OCI-LY3 (cell line): ENCODE results near the gene THRA.

ENCODE experiments used
- H2AFZ ChIP-seq: fragments of 200-600, 300-600 bp; shearing (Covaris generic); 2 replicates; pipeline ENCODE4 v1.6.0; 2014; ENCODE audit warnings: antibody characterized with exemption, low read depth, low read length
- H3K27ac ChIP-seq: fragments of 200-600, 300-600 bp; sonication (generic); 2 replicates; pipeline ENCODE4 v1.5.1; 2014; ENCODE audit warnings: mild to moderate bottlenecking, low read length, moderate library complexity, mixed read lengths
- H3K27me3 ChIP-seq: fragments of 200-600, 300-600 bp; sonication (generic); 2 replicates; pipeline ENCODE4 v1.6.1; 2014; ENCODE audit warnings: low read depth, low read length, mixed read lengths
- H3K36me3 ChIP-seq: fragments of 200-600, 300-600 bp; sonication (generic); replicated peaks from 2 replicates; pipeline ENCODE3; 2014; ENCODE audit warnings: low read depth, low read length, mixed read lengths
- H3K4me1 ChIP-seq: fragments of 300-600, 200-600 bp; sonication (generic); 2 replicates; pipeline ENCODE4 v1.6.1; 2014; ENCODE audit warnings: low read length, mixed read lengths
- H3K4me2 ChIP-seq: fragments of 200-600, 300-600 bp; sonication (generic); 2 replicates; pipeline ENCODE4 v1.6.1; 2014; ENCODE audit warnings: low read length, mixed read lengths
- H3K4me3 ChIP-seq: fragments of 300-600, 200-600 bp; sonication (generic); 2 replicates; pipeline ENCODE4 v1.5.1; 2014; ENCODE audit warnings: antibody characterized with exemption, mild to moderate bottlenecking, low read length, moderate library complexity
- H3K79me2 ChIP-seq: fragments of 300-600, 200-600 bp; shearing (Covaris generic); 2 replicates; pipeline ENCODE4 v1.6.1; 2014; ENCODE audit warnings: mild to moderate bottlenecking, low read length, mixed read lengths
- H3K9ac ChIP-seq: fragments of 300-600, 200-600 bp; shearing (Covaris generic); 2 replicates; pipeline ENCODE4 v1.6.0; 2014; ENCODE audit warnings: mild to moderate bottlenecking, low read length, moderate library complexity
- H3K9me3 ChIP-seq: fragments of 200-600, 300-600 bp; shearing (Covaris generic); 2 replicates; pipeline ENCODE4 v1.6.1; 2014; ENCODE audit warnings: low read length, mixed read lengths; ENCODE audit not compliant: insufficient read depth
- H4K20me1 ChIP-seq: fragments of 200-600, 300-600 bp; sonication (generic); 2 replicates; pipeline ENCODE4 v1.6.1; 2016; ENCODE audit warnings: low read length, mixed read lengths; ENCODE audit not compliant: insufficient read depth
- EZH2phosphoT487 ChIP-seq: fragments of 200-600 bp; shearing (Covaris generic); IDR thresholded peaks from 2 replicates; pipeline ENCODE4 v1.6.1; 2018; ENCODE audit warnings: antibody characterized with exemption, mixed run types, low read depth
- TF ChIP-seq, protein P1 (sequence below): fragments of 200-600, 300-600 bp; sonication (generic); IDR thresholded peaks from 2 replicates; pipeline ENCODE4 v1.5.1; 2014; ENCODE audit warnings: antibody characterized with exemption, low read length, low read depth

The THRA gene, protein sequence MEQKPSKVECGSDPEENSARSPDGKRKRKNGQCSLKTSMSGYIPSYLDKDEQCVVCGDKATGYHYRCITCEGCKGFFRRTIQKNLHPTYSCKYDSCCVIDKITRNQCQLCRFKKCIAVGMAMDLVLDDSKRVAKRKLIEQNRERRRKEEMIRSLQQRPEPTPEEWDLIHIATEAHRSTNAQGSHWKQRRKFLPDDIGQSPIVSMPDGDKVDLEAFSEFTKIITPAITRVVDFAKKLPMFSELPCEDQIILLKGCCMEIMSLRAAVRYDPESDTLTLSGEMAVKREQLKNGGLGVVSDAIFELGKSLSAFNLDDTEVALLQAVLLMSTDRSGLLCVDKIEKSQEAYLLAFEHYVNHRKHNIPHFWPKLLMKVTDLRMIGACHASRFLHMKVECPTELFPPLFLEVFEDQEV

GRCh38 chr17:40062329-40063186, at the start of gene THRA:
Gene THRA, plus strand, starts transcription at chr17:40062965. Its CDS starts 11,524 bp downstream, at chr17:40074489.
- peak within 1 kb of the TSS; percentile 97 for H3K4me2 ChIP-seq
- H3K36me3 ChIP-seq = no peaks in the 10 kb centered on the region
- H3K79me2 ChIP-seq = 0 out of 2 replicates have a peak, but pooled peaks cover 2% of the 10 kb centered on the region
- peak within 1 kb of the TSS; percentile 80 for H3K9ac ChIP-seq
- H3K9me3 ChIP-seq = no peaks in the 10 kb centered on the region
- H3K27me3 ChIP-seq = peaks cover 22% of the 10 kb centered on the region
- TF ChIP-seq EZH2phosphoT487 = no peak
- TF ChIP-seq, protein P1, sequence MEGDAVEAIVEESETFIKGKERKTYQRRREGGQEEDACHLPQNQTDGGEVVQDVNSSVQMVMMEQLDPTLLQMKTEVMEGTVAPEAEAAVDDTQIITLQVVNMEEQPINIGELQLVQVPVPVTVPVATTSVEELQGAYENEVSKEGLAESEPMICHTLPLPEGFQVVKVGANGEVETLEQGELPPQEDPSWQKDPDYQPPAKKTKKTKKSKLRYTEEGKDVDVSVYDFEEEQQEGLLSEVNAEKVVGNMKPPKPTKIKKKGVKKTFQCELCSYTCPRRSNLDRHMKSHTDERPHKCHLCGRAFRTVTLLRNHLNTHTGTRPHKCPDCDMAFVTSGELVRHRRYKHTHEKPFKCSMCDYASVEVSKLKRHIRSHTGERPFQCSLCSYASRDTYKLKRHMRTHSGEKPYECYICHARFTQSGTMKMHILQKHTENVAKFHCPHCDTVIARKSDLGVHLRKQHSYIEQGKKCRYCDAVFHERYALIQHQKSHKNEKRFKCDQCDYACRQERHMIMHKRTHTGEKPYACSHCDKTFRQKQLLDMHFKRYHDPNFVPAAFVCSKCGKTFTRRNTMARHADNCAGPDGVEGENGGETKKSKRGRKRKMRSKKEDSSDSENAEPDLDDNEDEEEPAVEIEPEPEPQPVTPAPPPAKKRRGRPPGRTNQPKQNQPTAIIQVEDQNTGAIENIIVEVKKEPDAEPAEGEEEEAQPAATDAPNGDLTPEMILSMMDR = no peak
- no peaks in the 10 kb centered on the region for H4K20me1 ChIP-seq
- peak within 1 kb of the TSS; percentile 92 for H3K4me3 ChIP-seq
- peaks cover 20% of the 10 kb centered on the region for H3K4me1 ChIP-seq
- H3K27ac ChIP-seq = peak within 1 kb of the TSS; percentile 9; the same call in 1 of the 2 replicates
- H2AFZ ChIP-seq = peak within 1 kb of the TSS; percentile 72

- H3K27ac ChIP-seq = no peak overlapping the region
- TF ChIP-seq EZH2phosphoT487 = no peak
- TF ChIP-seq, protein P1 = no peak
Observed at GRCh38 chr17:40014375-40014980, 48.3 kb upstream of the THRA start.

DNA sequence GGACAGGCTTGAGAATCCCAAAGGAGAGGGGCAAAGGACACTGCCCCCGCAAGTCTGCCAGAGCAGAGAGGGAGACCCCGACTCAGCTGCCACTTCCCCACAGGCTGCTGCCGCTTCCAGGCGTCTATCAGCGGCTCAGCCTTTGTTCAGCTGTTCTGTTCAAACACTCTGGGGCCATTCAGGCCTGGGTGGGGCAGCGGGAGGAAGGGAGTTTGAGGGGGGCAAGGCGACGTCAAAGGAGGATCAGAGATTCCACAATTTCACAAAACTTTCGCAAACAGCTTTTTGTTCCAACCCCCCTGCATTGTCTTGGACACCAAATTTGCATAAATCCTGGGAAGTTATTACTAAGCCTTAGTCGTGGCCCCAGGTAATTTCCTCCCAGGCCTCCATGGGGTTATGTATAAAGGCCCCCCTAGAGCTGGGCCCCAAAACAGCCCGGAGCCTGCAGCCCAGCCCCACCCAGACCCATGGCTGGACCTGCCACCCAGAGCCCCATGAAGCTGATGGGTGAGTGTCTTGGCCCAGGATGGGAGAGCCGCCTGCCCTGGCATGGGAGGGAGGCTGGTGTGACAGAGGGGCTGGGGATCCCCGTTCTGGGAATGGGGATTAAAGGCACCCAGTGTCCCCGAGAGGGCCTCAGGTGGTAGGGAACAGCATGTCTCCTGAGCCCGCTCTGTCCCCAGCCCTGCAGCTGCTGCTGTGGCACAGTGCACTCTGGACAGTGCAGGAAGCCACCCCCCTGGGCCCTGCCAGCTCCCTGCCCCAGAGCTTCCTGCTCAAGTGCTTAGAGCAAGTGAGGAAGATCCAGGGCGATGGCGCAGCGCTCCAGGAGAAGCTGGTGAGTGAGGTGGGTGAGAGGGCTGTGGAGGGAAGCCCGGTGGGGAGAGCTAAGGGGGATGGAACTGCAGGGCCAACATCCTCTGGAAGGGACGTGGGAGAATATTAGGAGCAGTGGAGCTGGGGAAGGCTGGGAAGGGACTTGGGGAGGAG, 47.5 kb upstream of the THRA start, which contains the start of gene CSF3:
CSF3 (plus strand) TSS at position 436 of the 993 bp plus-strand sequence; CDS start at position 471, 35 bp downstream.
- peak within 1 kb of the TSS; percentile 47; the same call in 1 of the 2 replicates for H2AFZ ChIP-seq
- peak within 1 kb of the TSS; percentile 88 for H3K4me2 ChIP-seq
- H3K27ac ChIP-seq = no peak within 1 kb of the TSS
- H3K9me3 ChIP-seq = no peaks in the 10 kb centered on the region
- TF ChIP-seq EZH2phosphoT487 = no peak
- TF ChIP-seq, protein P1 = no peak
- H3K4me3 ChIP-seq = peak within 1 kb of the TSS; percentile 67
- H3K9ac ChIP-seq = peak within 1 kb of the TSS; percentile 29; the same call in 1 of the 2 replicates
- peaks cover 19% of the 10 kb centered on the region for H3K4me1 ChIP-seq
- no peaks in the 10 kb centered on the region for H4K20me1 ChIP-seq
- H3K27me3 ChIP-seq = no peaks in the 10 kb centered on the region
- no peaks in the 10 kb centered on the region for H3K79me2 ChIP-seq
- peaks cover 6% of the 10 kb centered on the region for H3K36me3 ChIP-seq

More at GRCh38 chr17:40014375-40014980, 48.3 kb upstream of the THRA start:
- Histone ChIP-seq H3K4me1 (peaks cover 23% of the 10 kb centered on the region), H3K79me2 (no peaks in the 10 kb centered on the region), H3K9me3 (no peaks in the 10 kb centered on the region), H3K9ac (peak overlapping the region; percentile 29; the same call in 1 of the 2 replicates), H3K36me3 (peaks cover 2% of the 10 kb centered on the region), H3K4me3 (peak overlapping the region; percentile 67), H2AFZ (peak overlapping the region; percentile 47; the same call in 1 of the 2 replicates), H4K20me1 (no peaks in the 10 kb centered on the region), H3K4me2 (peak overlapping the region; percentile 88), H3K27me3 (no peaks in the 10 kb centered on the region)
